Activated CD8-positive, alpha-beta memory T cell treated with anti-CD3 and anti-CD28 coated beads for 4 hours (primary cell): ENCODE results near the gene ZNF19.

Experiments
- DNase-seq, 2 donors: peaks; one replicate each; pipeline ENCODE4 v3.0.0-alpha.2; 2020; ENCODE audit warnings: low read depth in 2 of 2

ZNF19 gene

GRCh38 chr16:71441348-71442050, 47.6 kb downstream of the ZNF19 start:
- no peak for DNase-seq

GRCh38 chr16:71440669-71441347, 48.3 kb downstream of the ZNF19 start:
- no peak for DNase-seq

GRCh38 chr16:71439523-71439922, 49.6 kb downstream of the ZNF19 start:
- DNase-seq = no peak

GRCh38 chr16:71436473-71436872, 52.7 kb downstream of the ZNF19 start:
- DNase-seq = no peak

GRCh38 chr16:71432906-71433305, 56.2 kb downstream of the ZNF19 start:
- no peak for DNase-seq

GRCh38 chr16:71431991-71432390, 57.1 kb downstream of the ZNF19 start:
- no peak for DNase-seq

GRCh38 chr16:71431176-71431575, 57.9 kb downstream of the ZNF19 start:
- no peak for DNase-seq

- DNase-seq = no peak
Observed at GRCh38 chr16:71430744-71431143, 58.4 kb downstream of the ZNF19 start.

- DNase-seq = no peak
Observed at GRCh38 chr16:71429581-71429980, 59.5 kb downstream of the ZNF19 start.

GRCh38 chr16:71428883-71429282, 60.2 kb downstream of the ZNF19 start:
- no peak for DNase-seq

GRCh38 chr16:71428385-71428784, 60.7 kb downstream of the ZNF19 start:
- DNase-seq = no peak

GRCh38 chr16:71426880-71427615, 62.1 kb downstream of the ZNF19 start:
- DNase-seq = no peak

GRCh38 chr16:71426069-71426879, 62.9 kb downstream of the ZNF19 start:
- no peak for DNase-seq

GRCh38 chr16:71425746-71426068, 63.4 kb downstream of the ZNF19 start:
- DNase-seq = no peak

GRCh38 chr16:71424626-71425025, 64.5 kb downstream of the ZNF19 start:
- DNase-seq = no peak

GRCh38 chr16:71423865-71424264, 65.3 kb downstream of the ZNF19 start:
- DNase-seq = no peak
